HG03558 (cell line): ENCODE results near the gene S100A12.
"Not testable (repeated sequence)": the region's sequence is repeated elsewhere in the genome, so short reads cannot be mapped to it uniquely, and the experiment has no call there.

Experiments used
- ATAC-seq: cut with Tn5 transposase; IDR thresholded peaks from one replicate; pipeline ENCODE4 v1.9.1; 2021; ENCODE audit warnings: moderate number of reproducible peaks; ENCODE audit not compliant: unreplicated experiment; ENCODE audit errors: extremely low read depth

Gene S100A12

GRCh38 chr1:153354515-153355193 lies 20.8 kb downstream of the S100A12 start:
- no peak for ATAC-seq

GRCh38 chr1:153353226-153353947 lies 22.0 kb downstream of the S100A12 start:
- no peak for ATAC-seq

- ATAC-seq: no peak
Measured at GRCh38 chr1:153352523-153352922, 22.9 kb downstream of the S100A12 start.

GRCh38 chr1:153350321-153350957 lies 25.0 kb downstream of the S100A12 start:
- no peak for ATAC-seq

GRCh38 chr1:153349363-153350320 lies 25.8 kb downstream of the S100A12 start:
- no peak for ATAC-seq

GRCh38 chr1:153348511-153349362 lies 26.7 kb downstream of the S100A12 start, which contains the start of gene PGLYRP4:
PGLYRP4 (minus strand) TSS chr1:153348841; CDS start chr1:153347932, 909 bp downstream.
- no peak for ATAC-seq

GRCh38 chr1:153347856-153348255 lies 27.6 kb downstream of the S100A12 start:
- ATAC-seq: no peak

- not testable (repeated sequence) for ATAC-seq
Measured at GRCh38 chr1:153347049-153347448, 28.4 kb downstream of the S100A12 start.

- ATAC-seq: no peak
Measured at GRCh38 chr1:153346077-153346723, 29.2 kb downstream of the S100A12 start.

GRCh38 chr1:153345187-153346076 lies 30.0 kb downstream of the S100A12 start:
- no peak for ATAC-seq

- ATAC-seq: no peak
Measured at GRCh38 chr1:153344718-153345025, 30.7 kb downstream of the S100A12 start.

GRCh38 chr1:153343811-153344717 lies 31.4 kb downstream of the S100A12 start:
- no peak for ATAC-seq

- no peak for ATAC-seq
Measured at GRCh38 chr1:153343040-153343681, 32.3 kb downstream of the S100A12 start.

GRCh38 chr1:153342178-153342577 lies 33.2 kb downstream of the S100A12 start:
- ATAC-seq: no peak

- no peak for ATAC-seq
Measured at GRCh38 chr1:153341431-153341934, 33.9 kb downstream of the S100A12 start.

GRCh38 chr1:153340356-153340755 lies 35.1 kb downstream of the S100A12 start:
- ATAC-seq: no peak
